ENCODE measurements around the gene PRTFDC1. TPM values are rescaled to one million over a fixed set of nuclear protein-coding genes. Genes with fewer than 3 reads are reported as not detected.
A peak's percentile ranks its signal among the peaks of the same experiment; 100 is the strongest.

The PRTFDC1 gene
- total and polyA plus RNA-seq, 2 of the 8 experiments (the other 6 are each of a cell fraction or from before 2014, with no cell fraction given): 5.9 to 6.6 TPM

GRCh38 chr10:24952707-24953645 lies 570 bp upstream of the PRTFDC1 start:
- peak overlapping the region; percentile 85 to 98 for H3K4me2 ChIP-seq (ENCODE audit: insufficient read depth in 1 of 2, low read depth in 2 of 2, low read length in 2 of 2)
- FAIRE-seq (no peak), DNase-seq (ENCODE audit: low read depth in 1 of 2, low spot score in 2 of 2) (no peak)
- H2BK120ac ChIP-seq (replicated peaks; ENCODE audit: low read depth, low read length): no peak overlapping the region
- ChIA-PET POLR2A (ENCODE audit: partially characterized antibody) (interaction anchor here (0.7 to 3.6 kb wide), 17 partner anchors 11 to 307 kb away, joined by 3 to 21 read pairs (median 4); partner anchors contain the start of gene ARHGAP21), CTCF (ENCODE audit: partially characterized antibody) (interaction anchor here (0.6 to 1.5 kb wide), 4 partner anchors 8 to 156 kb away, joined by 3 to 5 read pairs (median 3); no protein-coding TSS in a partner anchor)
- peak overlapping the region; percentile 11 for H4K5ac ChIP-seq (ENCODE audit: insufficient read length, low read depth, low read length)
- H4K20me1 ChIP-seq (replicated peaks in 1 of 2; ENCODE audit: control insufficient read depth in 1 of 2, insufficient read depth in 2 of 2, low read length in 2 of 2): no peaks in the 10 kb centered on the region
- peak overlapping the region; percentile 27 for H3K4ac ChIP-seq (replicated peaks; ENCODE audit: insufficient read length, low read depth, low read length)
- H3K23me2 ChIP-seq (ENCODE audit: low read depth, low read length): peaks cover 4% of the 10 kb centered on the region; the same call in 1 of the 2 replicates
- H3K4me3 ChIP-seq (ENCODE audit: extremely low read depth in 1 of 4, insufficient read depth in 2 of 4, low read depth in 3 of 4, low read length in 4 of 4): peak overlapping the region; percentile 29 to 73 (median 54)
- H2BK5ac ChIP-seq (ENCODE audit: low read depth, low read length): peak overlapping the region; percentile 95
- H3K79me2 ChIP-seq (ENCODE audit: control insufficient read depth in 1 of 2, insufficient read depth in 2 of 2, low read length in 2 of 2): no peaks in the 10 kb centered on the region
- 0 out of 2 replicates have a peak overlapping the region, but pooled peaks have one; percentile 50 for H2BK12ac ChIP-seq (ENCODE audit: low read depth, low read length)
- 15% methylated on average over 12 of the region's 53 CpGs; no CpG with 5 or more reads in 1 of the 2 experiments for WGBS, 2 experiments (ENCODE audit: extremely low coverage in 1 of 2, insufficient coverage in 1 of 2, insufficient read length in 1 of 2, insufficient replicate concordance in 2 of 2, low coverage in 1 of 2, low lambda C conversion rate in 2 of 2, missing lambda C conversion rate in 1 of 2)
- no peak overlapping the region for H2BK15ac ChIP-seq (ENCODE audit: low read length)
- H3K9ac ChIP-seq (replicated peaks in 1 of 4; ENCODE audit: extremely low read depth in 1 of 4, low read depth in 3 of 4, low read length in 3 of 4): peak overlapping the region; percentile 85 to 94 (median 91)
- H3K9me3 ChIP-seq (ENCODE audit: insufficient read depth in 2 of 2, low read depth in 1 of 2, low read length in 1 of 2): no peaks in the 10 kb centered on the region
- no peaks in the 10 kb centered on the region for H3K36me3 ChIP-seq (ENCODE audit: control insufficient read depth in 2 of 4, insufficient read depth in 4 of 4, low read length in 3 of 4)
- no peak overlapping the region; the same call in 1 of the 2 replicates for H2BK20ac ChIP-seq (ENCODE audit: low read length)
- no peaks in the 10 kb centered on the region for H3K27me3 ChIP-seq (replicated peaks in 1 of 4; ENCODE audit: control insufficient read depth in 3 of 4, extremely low read depth in 1 of 4, insufficient read depth in 3 of 4, low read length in 3 of 4)
- peak overlapping the region; percentile 94 for H2AFZ ChIP-seq (ENCODE audit: low read length)
- no peak overlapping the region for H4K91ac ChIP-seq (replicated peaks; ENCODE audit: insufficient read length, low read length)
- peak overlapping the region; percentile 58; the same call in 1 of the 2 replicates for H2AK5ac ChIP-seq (ENCODE audit: low read depth, low read length)
- no peak overlapping the region for H3K23ac ChIP-seq (ENCODE audit: insufficient read length)
- H3K56ac ChIP-seq (replicated peaks; ENCODE audit: insufficient read length, low read depth, low read length): no peak overlapping the region
- no peaks in the 10 kb centered on the region; the same call in 1 of the 2 replicates for H3K79me1 ChIP-seq (ENCODE audit: low read depth, low read length)
- peak overlapping the region; percentile 98; the same call in 1 of the 2 replicates for H4K8ac ChIP-seq (ENCODE audit: extremely low read depth, insufficient read depth, low read length)
- H3K4me1 ChIP-seq (replicated peaks in 1 of 4; ENCODE audit: control insufficient read depth in 3 of 4, insufficient read depth in 4 of 4, low read length in 3 of 4): peaks cover 9 to 24% (median 16%) of the 10 kb centered on the region in 4 experiments; a peak in 6 of 7 replicates
- no peak overlapping the region for H3K14ac ChIP-seq (ENCODE audit: insufficient read length)
- peak overlapping the region; percentile 95 for H3K27ac ChIP-seq (ENCODE audit: low read depth, low read length)
- H3K18ac ChIP-seq (ENCODE audit: extremely low read depth, low read length): peak overlapping the region; percentile 88
- peak; percentile 7 to 45; a peak in 2 of 4 replicates for TF ChIP-seq RAD21 (IDR thresholded peaks at IDR 0.05 in 1 of 2, conservative IDR thresholded peaks at IDR 0.05 in 1 of 2; ENCODE audit: low read depth in 2 of 2, low read length in 2 of 2)
- peak; percentile 50 for TF ChIP-seq KDM4A (IDR thresholded peaks at IDR 0.05; ENCODE audit: low read depth, low read length, severe bottlenecking)
- TF ChIP-seq CHD2 (IDR thresholded peaks at IDR 0.05; ENCODE audit: low read length): 0 out of 2 replicates have a peak, but pooled peaks have one; percentile 12
- TF ChIP-seq NANOG (IDR thresholded peaks at IDR 0.05; ENCODE audit: insufficient read depth, low read depth, low read length, poor library complexity, severe bottlenecking): no peak
- TF ChIP-seq CREB1 (IDR thresholded peaks at IDR 0.05): no peak
- TF ChIP-seq EGR1 (IDR thresholded peaks at IDR 0.05; ENCODE audit: borderline replicate concordance, low read depth, low read length): peak; percentile 40; the same call in 1 of the 2 replicates
- TF ChIP-seq, protein P1, sequence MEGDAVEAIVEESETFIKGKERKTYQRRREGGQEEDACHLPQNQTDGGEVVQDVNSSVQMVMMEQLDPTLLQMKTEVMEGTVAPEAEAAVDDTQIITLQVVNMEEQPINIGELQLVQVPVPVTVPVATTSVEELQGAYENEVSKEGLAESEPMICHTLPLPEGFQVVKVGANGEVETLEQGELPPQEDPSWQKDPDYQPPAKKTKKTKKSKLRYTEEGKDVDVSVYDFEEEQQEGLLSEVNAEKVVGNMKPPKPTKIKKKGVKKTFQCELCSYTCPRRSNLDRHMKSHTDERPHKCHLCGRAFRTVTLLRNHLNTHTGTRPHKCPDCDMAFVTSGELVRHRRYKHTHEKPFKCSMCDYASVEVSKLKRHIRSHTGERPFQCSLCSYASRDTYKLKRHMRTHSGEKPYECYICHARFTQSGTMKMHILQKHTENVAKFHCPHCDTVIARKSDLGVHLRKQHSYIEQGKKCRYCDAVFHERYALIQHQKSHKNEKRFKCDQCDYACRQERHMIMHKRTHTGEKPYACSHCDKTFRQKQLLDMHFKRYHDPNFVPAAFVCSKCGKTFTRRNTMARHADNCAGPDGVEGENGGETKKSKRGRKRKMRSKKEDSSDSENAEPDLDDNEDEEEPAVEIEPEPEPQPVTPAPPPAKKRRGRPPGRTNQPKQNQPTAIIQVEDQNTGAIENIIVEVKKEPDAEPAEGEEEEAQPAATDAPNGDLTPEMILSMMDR (IDR thresholded peaks at IDR 0.05; ENCODE audit: control extremely low read depth in 1 of 3, insufficient read depth in 1 of 3, low read depth in 1 of 3, low read length in 3 of 3): peak; percentile 30 to 46 (median 37); a peak in 3 of 4 replicates

Measured in H1 (cell line).